Endothelial cell (in vitro differentiated cells): Measurements from ENCODE around the gene ARHGAP18. TPM values are rescaled to one million over a fixed set of nuclear protein-coding genes. Genes with fewer than 3 reads are reported as not detected.

Experiments
- DNase-seq: peaks from one replicate; pipeline ENCODE4 v3.0.0; 2021; ENCODE audit warnings: low spot score
- H3K27ac Mint-ChIP-seq: one replicate; pipeline ENCODE4 v1.8.0; 2021; ENCODE audit warnings: mixed read lengths, inconsistent platforms; ENCODE audit not compliant: unreplicated experiment
- H3K27me3 Mint-ChIP-seq: one replicate; pipeline ENCODE4 v1.8.0; 2021; ENCODE audit warnings: mild to moderate bottlenecking, moderate library complexity, mixed read lengths, inconsistent platforms; ENCODE audit not compliant: unreplicated experiment
- H3K36me3 Mint-ChIP-seq: one replicate; pipeline ENCODE4 v1.8.0; 2021; ENCODE audit warnings: mild to moderate bottlenecking, low read depth, mixed read lengths, inconsistent platforms; ENCODE audit not compliant: unreplicated experiment
- H3K4me1 Mint-ChIP-seq: one replicate; pipeline ENCODE4 v1.8.0; 2021; ENCODE audit warnings: mild to moderate bottlenecking, mixed read lengths, inconsistent platforms; ENCODE audit not compliant: unreplicated experiment
- H3K4me3 Mint-ChIP-seq: one replicate; pipeline ENCODE4 v1.8.0; 2021; ENCODE audit warnings: mild to moderate bottlenecking, mixed read lengths, inconsistent platforms; ENCODE audit not compliant: unreplicated experiment
- H3K9me3 Mint-ChIP-seq: one replicate; pipeline ENCODE4 v1.8.0; 2021; ENCODE audit warnings: mixed read lengths, inconsistent platforms; ENCODE audit not compliant: unreplicated experiment
- CTCF ChIP-seq: fragments of 200-600 bp; sonication (generic); IDR thresholded peaks from one replicate; pipeline ENCODE4 v1.5.0; 2021; ENCODE audit warnings: antibody characterized with exemption; ENCODE audit not compliant: unreplicated experiment
- total RNA-seq: library from RNA; stranded (reverse); fragmentation: NEBNext Ultra II Directional; extraction: Animal tissue kit (Norgen Biotek cat#: 25700); gene quantifications from one replicate; pipeline ENCODE4 v1.2.1, GENCODE V29; 2021; ENCODE audit not compliant: unreplicated experiment

ARHGAP18 gene
- total RNA-seq, 1 donor from 2014 or later: 102 TPM

GRCh38 chr6:129645106-129645829 lies 64.7 kb downstream of the ARHGAP18 start:
- peaks cover 65% of the 10 kb centered on the region for H3K4me1 Mint-ChIP-seq
- H3K27me3 Mint-ChIP-seq: peaks cover 6% of the 10 kb centered on the region
- H3K27ac Mint-ChIP-seq: peak overlapping the region; percentile 96
- peak overlapping the region; percentile 0 for H3K4me3 Mint-ChIP-seq
- no peaks in the 10 kb centered on the region for H3K9me3 Mint-ChIP-seq
- H3K36me3 Mint-ChIP-seq: peaks cover 20% of the 10 kb centered on the region
- DNase-seq: no peak
- TF ChIP-seq CTCF: no peak

- Mint-ChIP-seq H3K4me1 (peaks cover 60% of the 10 kb centered on the region), H3K27ac (peak overlapping the region; percentile 96), H3K36me3 (peaks cover 21% of the 10 kb centered on the region), H3K4me3 (peak overlapping the region; percentile 26), H3K27me3 (peaks cover 6% of the 10 kb centered on the region), H3K9me3 (no peaks in the 10 kb centered on the region)
- no peak for TF ChIP-seq CTCF
- no peak for DNase-seq
Measured at GRCh38 chr6:129644567-129645015, 65.4 kb downstream of the ARHGAP18 start.

- peak; percentile 23 for DNase-seq
- Mint-ChIP-seq H3K9me3 (no peaks in the 10 kb centered on the region), H3K36me3 (peaks cover 23% of the 10 kb centered on the region), H3K27me3 (peaks cover 6% of the 10 kb centered on the region), H3K27ac (peak overlapping the region; percentile 96), H3K4me1 (peaks cover 61% of the 10 kb centered on the region), H3K4me3 (no peak overlapping the region)
- TF ChIP-seq CTCF: no peak
Measured at GRCh38 chr6:129643968-129644367, 66.0 kb downstream of the ARHGAP18 start.

GRCh38 chr6:129643176-129643575 lies 66.8 kb downstream of the ARHGAP18 start:
- H3K27ac Mint-ChIP-seq: peak overlapping the region; percentile 96
- H3K4me3 Mint-ChIP-seq: no peak overlapping the region
- H3K4me1 Mint-ChIP-seq: peaks cover 64% of the 10 kb centered on the region

More at GRCh38 chr6:129643176-129643575, 66.8 kb downstream of the ARHGAP18 start:
- TF ChIP-seq CTCF: no peak
- peaks cover 23% of the 10 kb centered on the region for H3K36me3 Mint-ChIP-seq
- H3K27me3 Mint-ChIP-seq: peaks cover 2% of the 10 kb centered on the region
- no peak for DNase-seq
- H3K9me3 Mint-ChIP-seq: no peaks in the 10 kb centered on the region
